Activated naive CD8-positive, alpha-beta T cell treated with anti-CD3 and anti-CD28 coated beads, Interleukin-2, amount 50 U/mL, for 16 hours (primary cell): ENCODE data around the gene EYA2.
"Not testable (repeated sequence)": the region's sequence is repeated elsewhere in the genome, so short reads cannot be mapped to it uniquely, and the experiment has no call there.

ENCODE experiments used
- DNase-seq: peaks from one replicate; pipeline ENCODE4 v3.0.0-alpha.2; 2020; ENCODE audit warnings: low read depth, low spot score

EYA2 gene

GRCh38 chr20:46954490-46955038, 59.9 kb downstream of the EYA2 start:
- no peak for DNase-seq

GRCh38 chr20:46955601-46956556, 61.2 kb downstream of the EYA2 start:
- no peak for DNase-seq

- no peak for DNase-seq
These were observed 64.5 kb downstream of the EYA2 start for GRCh38 chr20:46959081-46959692.

- no peak for DNase-seq
These were observed 65.2 kb downstream of the EYA2 start for GRCh38 chr20:46959821-46960220.

GRCh38 chr20:46960536-46960935, 65.9 kb downstream of the EYA2 start:
- no peak for DNase-seq

- DNase-seq, result not testable (repeated sequence)
These were observed 67.3 kb downstream of the EYA2 start for GRCh38 chr20:46961968-46962367.

- DNase-seq, result no peak
These were observed 68.0 kb downstream of the EYA2 start for GRCh38 chr20:46962452-46963195.

GRCh38 chr20:46963196-46963529, 68.5 kb downstream of the EYA2 start:
- DNase-seq, result no peak

- no peak for DNase-seq
These were observed 69.3 kb downstream of the EYA2 start for GRCh38 chr20:46963758-46964617.

GRCh38 chr20:46964618-46965455, 70.2 kb downstream of the EYA2 start:
- DNase-seq, result no peak

GRCh38 chr20:46965477-46965876, 70.8 kb downstream of the EYA2 start:
- DNase-seq, result no peak

- no peak for DNase-seq
These were observed 73.0 kb downstream of the EYA2 start for GRCh38 chr20:46967646-46968045.

- DNase-seq, result no peak
These were observed 76.4 kb downstream of the EYA2 start for GRCh38 chr20:46970937-46971630.

GRCh38 chr20:46973766-46974165, 79.1 kb downstream of the EYA2 start:
- DNase-seq, result no peak

- no peak for DNase-seq
These were observed 80.2 kb downstream of the EYA2 start for GRCh38 chr20:46974669-46975434.

- DNase-seq, result no peak
These were observed 81.3 kb downstream of the EYA2 start for GRCh38 chr20:46975976-46976375.

GRCh38 chr20:46977204-46977603, 82.6 kb downstream of the EYA2 start:
- no peak for DNase-seq

- no peak for DNase-seq
These were observed 83.4 kb downstream of the EYA2 start for GRCh38 chr20:46977909-46978588.
